ENCODE data around the gene PTPRE.

GRCh38 chr10:128066870-128067382, 160.0 kb downstream of the PTPRE start:
- TF ChIP-seq EP300 (IDR thresholded peaks at IDR 0.05) (no peak), POLR2A (IDR thresholded peaks at IDR 0.05) (no peak)
- TF ChIP-seq, protein P1, sequence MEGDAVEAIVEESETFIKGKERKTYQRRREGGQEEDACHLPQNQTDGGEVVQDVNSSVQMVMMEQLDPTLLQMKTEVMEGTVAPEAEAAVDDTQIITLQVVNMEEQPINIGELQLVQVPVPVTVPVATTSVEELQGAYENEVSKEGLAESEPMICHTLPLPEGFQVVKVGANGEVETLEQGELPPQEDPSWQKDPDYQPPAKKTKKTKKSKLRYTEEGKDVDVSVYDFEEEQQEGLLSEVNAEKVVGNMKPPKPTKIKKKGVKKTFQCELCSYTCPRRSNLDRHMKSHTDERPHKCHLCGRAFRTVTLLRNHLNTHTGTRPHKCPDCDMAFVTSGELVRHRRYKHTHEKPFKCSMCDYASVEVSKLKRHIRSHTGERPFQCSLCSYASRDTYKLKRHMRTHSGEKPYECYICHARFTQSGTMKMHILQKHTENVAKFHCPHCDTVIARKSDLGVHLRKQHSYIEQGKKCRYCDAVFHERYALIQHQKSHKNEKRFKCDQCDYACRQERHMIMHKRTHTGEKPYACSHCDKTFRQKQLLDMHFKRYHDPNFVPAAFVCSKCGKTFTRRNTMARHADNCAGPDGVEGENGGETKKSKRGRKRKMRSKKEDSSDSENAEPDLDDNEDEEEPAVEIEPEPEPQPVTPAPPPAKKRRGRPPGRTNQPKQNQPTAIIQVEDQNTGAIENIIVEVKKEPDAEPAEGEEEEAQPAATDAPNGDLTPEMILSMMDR (IDR thresholded peaks at IDR 0.05) = no peak
